Measurements from ENCODE around the gene MTNR1A. TPM values are rescaled to one million over a fixed set of nuclear protein-coding genes. Genes with fewer than 3 reads are reported as not detected.

Gene MTNR1A
- total and polyA plus RNA-seq, 4 donors: not detected

- H3K27me3 ChIP-seq (ENCODE audit: control insufficient read depth in 1 of 2, insufficient read depth in 2 of 2, low read length in 1 of 2): no peaks in the 10 kb centered on the region
- H3K4me3 ChIP-seq (ENCODE audit: low read length in 2 of 2): no peak overlapping the region
- peaks cover 6 to 11% of the 10 kb centered on the region in 2 donors for H3K36me3 ChIP-seq (ENCODE audit: control insufficient read depth in 1 of 2, insufficient read depth in 2 of 2, low read length in 1 of 2)
- ATAC-seq (ENCODE audit: low FRiP score) (no peak), DNase-seq (no peak)
- H3K4me1 ChIP-seq (ENCODE audit: control insufficient read depth in 1 of 2, insufficient read depth in 2 of 2, low read length in 2 of 2): no peaks in the 10 kb centered on the region
- intact Hi-C loops (cut with DNase I): no loop called here
- H3K9me3 ChIP-seq (ENCODE audit: control insufficient read depth, low read length): no peaks in the 10 kb centered on the region
- no peak overlapping the region for H3K27ac ChIP-seq (ENCODE audit: low read depth in 1 of 2, low read length in 2 of 2)
- 56 to 63% methylated on average over 13 of the region's 13 CpGs for WGBS, 2 donors
Measured at GRCh38 chr4:186592966-186593586, 37.7 kb upstream of the MTNR1A start.

- no peak for DNase-seq
- ATAC-seq (ENCODE audit: low FRiP score): no peak
- intact Hi-C loops (cut with DNase I): no loop called here
- peaks cover 6 to 10% of the 10 kb centered on the region in 2 donors for H3K36me3 ChIP-seq (ENCODE audit: control insufficient read depth in 1 of 2, insufficient read depth in 2 of 2, low read length in 1 of 2)
- no peaks in the 10 kb centered on the region for H3K9me3 ChIP-seq (ENCODE audit: control insufficient read depth, low read length)
- no peak overlapping the region for H3K27ac ChIP-seq (ENCODE audit: low read depth in 1 of 2, low read length in 2 of 2)
- no peaks in the 10 kb centered on the region for H3K4me1 ChIP-seq (ENCODE audit: control insufficient read depth in 1 of 2, insufficient read depth in 2 of 2, low read length in 2 of 2)
- no peaks in the 10 kb centered on the region for H3K27me3 ChIP-seq (ENCODE audit: control insufficient read depth in 1 of 2, insufficient read depth in 2 of 2, low read length in 1 of 2)
- H3K4me3 ChIP-seq (ENCODE audit: low read length in 2 of 2): no peak overlapping the region
- 90 to 92% methylated on average over 8 of the region's 8 CpGs for WGBS, 2 donors
Measured at GRCh38 chr4:186592445-186592844, 37.1 kb upstream of the MTNR1A start.

- intact Hi-C loops (cut with DNase I): no loop called here
- Histone ChIP-seq H3K27ac (ENCODE audit: low read depth in 1 of 2, low read length in 2 of 2) (no peak overlapping the region), H3K9me3 (ENCODE audit: control insufficient read depth, low read length) (no peaks in the 10 kb centered on the region), H3K27me3 (ENCODE audit: control insufficient read depth in 1 of 2, insufficient read depth in 2 of 2, low read length in 1 of 2) (no peaks in the 10 kb centered on the region), H3K4me1 (ENCODE audit: control insufficient read depth in 1 of 2, insufficient read depth in 2 of 2, low read length in 2 of 2) (no peaks in the 10 kb centered on the region), H3K36me3 (ENCODE audit: control insufficient read depth in 1 of 2, insufficient read depth in 2 of 2, low read length in 1 of 2) (peaks cover 6 to 7% of the 10 kb centered on the region in 2 donors), H3K4me3 (ENCODE audit: low read length in 2 of 2) (no peak overlapping the region)
- no peak for DNase-seq
- ATAC-seq (ENCODE audit: low FRiP score): no peak
- WGBS, 2 donors: 86 to 93% methylated on average over 6 of the region's 6 CpGs
Measured at GRCh38 chr4:186591651-186592050, 36.3 kb upstream of the MTNR1A start.

- Histone ChIP-seq H3K4me3 (ENCODE audit: low read length in 2 of 2) (no peak overlapping the region), H3K27me3 (ENCODE audit: control insufficient read depth in 1 of 2, insufficient read depth in 2 of 2, low read length in 1 of 2) (no peaks in the 10 kb centered on the region), H3K36me3 (ENCODE audit: control insufficient read depth in 1 of 2, insufficient read depth in 2 of 2, low read length in 1 of 2) (peaks cover 0 to 3% of the 10 kb centered on the region in 2 donors), H3K9me3 (ENCODE audit: control insufficient read depth, low read length) (no peaks in the 10 kb centered on the region), H3K27ac (ENCODE audit: low read depth in 1 of 2, low read length in 2 of 2) (no peak overlapping the region), H3K4me1 (ENCODE audit: control insufficient read depth in 1 of 2, insufficient read depth in 2 of 2, low read length in 2 of 2) (no peaks in the 10 kb centered on the region)
- ATAC-seq (ENCODE audit: low FRiP score): no peak
- DNase-seq: no peak
- 94 to 96% methylated on average over 20 of the region's 20 CpGs for WGBS, 2 donors
- intact Hi-C loops (cut with DNase I): loop anchor here (5.0 kb wide), 2 partner anchors 116 to 291 kb away; no protein-coding TSS in a partner anchor
Measured at GRCh38 chr4:186588503-186588902, 33.1 kb upstream of the MTNR1A start.

DNA sequence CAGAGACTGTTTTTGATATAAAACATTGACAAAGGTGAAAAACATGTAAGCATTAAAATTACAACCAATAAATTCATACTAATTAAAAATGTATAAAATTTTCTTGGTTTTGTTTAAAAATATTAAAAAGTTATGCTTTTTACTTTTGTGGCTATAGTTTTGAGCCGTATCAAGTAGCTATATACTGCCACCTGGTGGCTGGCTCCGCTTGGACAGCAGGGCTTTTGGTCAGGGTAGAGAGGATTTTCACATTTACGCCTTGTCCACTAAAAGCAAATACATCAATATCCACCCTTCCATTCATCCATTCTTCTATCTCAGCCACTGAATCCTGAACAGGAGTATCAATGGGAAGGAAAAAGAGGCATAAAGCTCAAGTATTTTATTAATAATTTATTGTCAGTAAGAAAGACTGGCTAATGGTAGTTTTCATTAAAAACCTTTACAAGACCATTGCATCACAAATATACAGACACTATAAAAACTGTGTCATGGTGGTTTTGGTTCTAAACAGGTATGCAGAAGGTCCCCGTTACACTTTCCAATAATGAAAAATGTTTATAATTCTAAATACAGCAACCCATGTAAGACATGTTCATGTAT lies 32.1 kb upstream of the MTNR1A start:
- 24 to 25% methylated on average over 4 of the region's 4 CpGs for WGBS, 2 donors
- H3K27me3 ChIP-seq (ENCODE audit: control insufficient read depth in 1 of 2, insufficient read depth in 2 of 2, low read length in 1 of 2): no peaks in the 10 kb centered on the region

DNA sequence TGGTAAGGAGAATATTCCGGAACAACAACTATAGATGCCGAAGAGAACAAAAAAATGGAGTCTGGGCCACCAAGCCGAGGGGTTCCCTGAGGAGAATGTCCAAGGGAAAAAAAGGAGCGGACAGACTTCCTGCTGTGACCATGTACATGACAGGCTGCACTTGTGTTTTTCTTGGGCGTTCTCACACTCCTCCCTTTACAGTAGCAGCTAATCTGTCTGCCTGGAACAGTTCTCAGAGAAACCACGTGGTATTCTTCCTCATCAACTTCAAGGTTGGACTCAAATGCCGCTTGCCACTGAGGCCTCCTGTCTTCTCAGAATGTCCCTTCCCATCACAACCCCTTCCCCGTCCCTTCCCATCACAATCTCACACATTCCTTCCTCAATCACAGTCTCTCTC lies 30.8 kb upstream of the MTNR1A start:
- WGBS, 2 donors: 41 to 44% methylated on average over 8 of the region's 8 CpGs
- H3K4me1 ChIP-seq (ENCODE audit: control insufficient read depth in 1 of 2, insufficient read depth in 2 of 2, low read length in 2 of 2): no peaks in the 10 kb centered on the region
- H3K36me3 ChIP-seq (ENCODE audit: control insufficient read depth in 1 of 2, insufficient read depth in 2 of 2, low read length in 1 of 2): peaks cover 0 to 2% of the 10 kb centered on the region in 2 donors
- H3K9me3 ChIP-seq (ENCODE audit: control insufficient read depth, low read length): no peaks in the 10 kb centered on the region
- DNase-seq: no peak
- no peaks in the 10 kb centered on the region for H3K27me3 ChIP-seq (ENCODE audit: control insufficient read depth in 1 of 2, insufficient read depth in 2 of 2, low read length in 1 of 2)
- no peak for ATAC-seq (ENCODE audit: low FRiP score)
- H3K27ac ChIP-seq (ENCODE audit: low read depth in 1 of 2, low read length in 2 of 2): no peak overlapping the region
- intact Hi-C loops (cut with DNase I): loop anchor here (2.0 to 5.0 kb wide), 3 partner anchors 113 to 289 kb away; no protein-coding TSS in a partner anchor
- no peak overlapping the region for H3K4me3 ChIP-seq (ENCODE audit: low read length in 2 of 2)

More for the DNA sequence above, 32.1 kb upstream of the MTNR1A start:
- H3K9me3 ChIP-seq (ENCODE audit: control insufficient read depth, low read length): no peaks in the 10 kb centered on the region
- no peak overlapping the region for H3K27ac ChIP-seq (ENCODE audit: low read depth in 1 of 2, low read length in 2 of 2)
- H3K4me3 ChIP-seq (ENCODE audit: low read length in 2 of 2): no peak overlapping the region
- H3K4me1 ChIP-seq (ENCODE audit: control insufficient read depth in 1 of 2, insufficient read depth in 2 of 2, low read length in 2 of 2): no peaks in the 10 kb centered on the region
- H3K36me3 ChIP-seq (ENCODE audit: control insufficient read depth in 1 of 2, insufficient read depth in 2 of 2, low read length in 1 of 2): peaks cover 0 to 3% of the 10 kb centered on the region in 2 donors
- peak; percentile 73 to 91 for DNase-seq
- intact Hi-C loops (cut with DNase I): loop anchor here (2.0 to 5.0 kb wide), 3 partner anchors 115 to 290 kb away; no protein-coding TSS in a partner anchor
- peak; percentile 86 for ATAC-seq (ENCODE audit: low FRiP score)

GRCh38 chr4:186584912-186585311 lies 29.5 kb upstream of the MTNR1A start:
- no peak overlapping the region for H3K4me3 ChIP-seq (ENCODE audit: low read length in 2 of 2)
- 58 to 62% methylated on average over 6 of the region's 6 CpGs for WGBS, 2 donors
- ATAC-seq (ENCODE audit: low FRiP score): no peak

DNA sequence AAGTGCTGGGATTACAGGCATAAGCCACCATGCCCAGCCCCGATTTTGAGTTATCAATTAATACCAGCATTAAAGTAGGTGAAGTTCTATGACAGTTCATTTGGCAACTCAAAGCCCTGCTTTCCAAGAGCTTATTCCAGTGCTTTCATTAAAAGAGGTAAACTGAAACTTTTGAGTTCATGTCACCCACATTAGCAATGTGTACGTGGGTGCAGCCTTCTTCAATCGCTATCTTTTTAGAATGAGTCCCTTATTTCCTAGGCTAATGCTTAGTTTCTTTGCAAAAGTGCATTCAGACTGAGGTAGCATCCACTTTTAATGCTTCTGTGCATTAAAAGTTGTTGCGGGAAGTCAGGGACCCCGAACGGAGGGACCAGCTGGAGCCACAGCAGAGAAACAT lies 26.1 kb upstream of the MTNR1A start:
- peaks cover 0 to 2% of the 10 kb centered on the region in 2 donors for H3K36me3 ChIP-seq (ENCODE audit: control insufficient read depth in 1 of 2, insufficient read depth in 2 of 2, low read length in 1 of 2)
- intact Hi-C loops (cut with DNase I): no loop called here
- H3K4me3 ChIP-seq (ENCODE audit: low read length in 2 of 2): no peak overlapping the region
- H3K9me3 ChIP-seq (ENCODE audit: control insufficient read depth, low read length): no peaks in the 10 kb centered on the region
- H3K27me3 ChIP-seq (ENCODE audit: control insufficient read depth in 1 of 2, insufficient read depth in 2 of 2, low read length in 1 of 2): no peaks in the 10 kb centered on the region
- ATAC-seq (ENCODE audit: low FRiP score) (no peak), DNase-seq (no peak)
- no peaks in the 10 kb centered on the region for H3K4me1 ChIP-seq (ENCODE audit: control insufficient read depth in 1 of 2, insufficient read depth in 2 of 2, low read length in 2 of 2)
- 91 to 96% methylated on average over 6 of the region's 6 CpGs for WGBS, 2 donors
- no peak overlapping the region for H3K27ac ChIP-seq (ENCODE audit: low read depth in 1 of 2, low read length in 2 of 2)

More at GRCh38 chr4:186584912-186585311, 29.5 kb upstream of the MTNR1A start:
- no peaks in the 10 kb centered on the region for H3K4me1 ChIP-seq (ENCODE audit: control insufficient read depth in 1 of 2, insufficient read depth in 2 of 2, low read length in 2 of 2)
- no peaks in the 10 kb centered on the region for H3K27me3 ChIP-seq (ENCODE audit: control insufficient read depth in 1 of 2, insufficient read depth in 2 of 2, low read length in 1 of 2)
- peaks cover 0 to 2% of the 10 kb centered on the region in 2 donors for H3K36me3 ChIP-seq (ENCODE audit: control insufficient read depth in 1 of 2, insufficient read depth in 2 of 2, low read length in 1 of 2)
- intact Hi-C loops (cut with DNase I): loop anchor here (5.0 kb wide), 2 partner anchors 113 to 288 kb away; no protein-coding TSS in a partner anchor
- no peak overlapping the region for H3K27ac ChIP-seq (ENCODE audit: low read depth in 1 of 2, low read length in 2 of 2)
- no peak for DNase-seq
- H3K9me3 ChIP-seq (ENCODE audit: control insufficient read depth, low read length): no peaks in the 10 kb centered on the region

DNA sequence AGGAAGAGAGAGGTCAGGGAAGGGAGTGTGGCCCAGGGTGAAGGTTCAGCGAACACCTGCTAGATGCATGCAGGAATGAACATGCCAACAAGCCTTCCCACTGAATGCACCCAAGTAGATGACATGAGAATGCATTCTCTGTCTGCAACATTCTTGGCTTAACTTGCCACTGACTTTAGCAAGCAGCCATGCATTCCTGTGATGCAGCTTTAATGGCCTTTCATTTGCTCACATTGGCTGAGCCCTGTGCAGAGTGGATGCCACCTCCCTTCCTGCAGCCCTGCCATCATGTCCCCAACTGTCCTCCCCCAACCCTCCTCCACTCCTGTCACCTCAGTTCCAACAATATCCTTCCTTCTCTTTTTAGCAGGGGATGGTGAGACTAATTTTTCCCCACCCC lies 25.3 kb upstream of the MTNR1A start:
- intact Hi-C loops (cut with DNase I): no loop called here

More for the DNA sequence above, 25.3 kb upstream of the MTNR1A start:
- no peak overlapping the region for H3K4me3 ChIP-seq (ENCODE audit: low read length in 2 of 2)
- no peaks in the 10 kb centered on the region for H3K9me3 ChIP-seq (ENCODE audit: control insufficient read depth, low read length)
- DNase-seq (no peak), ATAC-seq (ENCODE audit: low FRiP score) (no peak)
- no peaks in the 10 kb centered on the region for H3K27me3 ChIP-seq (ENCODE audit: control insufficient read depth in 1 of 2, insufficient read depth in 2 of 2, low read length in 1 of 2)
- no peaks in the 10 kb centered on the region for H3K4me1 ChIP-seq (ENCODE audit: control insufficient read depth in 1 of 2, insufficient read depth in 2 of 2, low read length in 2 of 2)
- H3K27ac ChIP-seq (ENCODE audit: low read depth in 1 of 2, low read length in 2 of 2): no peak overlapping the region
- 94 to 100% methylated on average over 1 of the region's 1 CpG for WGBS, 2 donors
- H3K36me3 ChIP-seq (ENCODE audit: control insufficient read depth in 1 of 2, insufficient read depth in 2 of 2, low read length in 1 of 2): peaks cover 0 to 2% of the 10 kb centered on the region in 2 donors

All from aorta (tissue), 5 donors.